ENCODE measurements around the gene PELI2.

The PELI2 gene

GRCh38 chr14:56135001-56135400 lies 16.8 kb downstream of the PELI2 start:
- Histone ChIP-seq H3K79me2 (ENCODE audit: insufficient read depth, low read length) (no peaks in the 10 kb centered on the region), H3K4me1 (ENCODE audit: insufficient read depth, low read length, severe bottlenecking) (peaks cover 12% of the 10 kb centered on the region), H4K20me1 (ENCODE audit: insufficient read depth, low read length) (no peaks in the 10 kb centered on the region), H3F3A (ENCODE audit: insufficient read depth, low read length) (no peaks in the 10 kb centered on the region), H3K4me2 (ENCODE audit: low read length) (no peak overlapping the region), H3K9ac (ENCODE audit: low read length) (no peak overlapping the region), H3K9me3 (ENCODE audit: low read length) (no peaks in the 10 kb centered on the region), H3K27me3 (ENCODE audit: insufficient read depth, low read length) (no peaks in the 10 kb centered on the region), H3K9me2 (ENCODE audit: low read depth, low read length) (no peaks in the 10 kb centered on the region), H2AFZ (ENCODE audit: low read length) (no peak overlapping the region), H3K4me3 (ENCODE audit: low read depth, low read length, poor library complexity, severe bottlenecking) (no peak overlapping the region), H3K36me3 (ENCODE audit: insufficient read depth, low read length) (no peaks in the 10 kb centered on the region), H3K27ac (ENCODE audit: low read depth, low read length, poor library complexity, severe bottlenecking) (no peak overlapping the region)
- TF ChIP-seq EZH2 (IDR thresholded peaks at IDR 0.05; ENCODE audit: borderline replicate concordance, low read length) (no peak), CTCF (IDR thresholded peaks at IDR 0.05; ENCODE audit: low read length) (peak; percentile 16; the same call in 1 of the 2 replicates)

DNA sequence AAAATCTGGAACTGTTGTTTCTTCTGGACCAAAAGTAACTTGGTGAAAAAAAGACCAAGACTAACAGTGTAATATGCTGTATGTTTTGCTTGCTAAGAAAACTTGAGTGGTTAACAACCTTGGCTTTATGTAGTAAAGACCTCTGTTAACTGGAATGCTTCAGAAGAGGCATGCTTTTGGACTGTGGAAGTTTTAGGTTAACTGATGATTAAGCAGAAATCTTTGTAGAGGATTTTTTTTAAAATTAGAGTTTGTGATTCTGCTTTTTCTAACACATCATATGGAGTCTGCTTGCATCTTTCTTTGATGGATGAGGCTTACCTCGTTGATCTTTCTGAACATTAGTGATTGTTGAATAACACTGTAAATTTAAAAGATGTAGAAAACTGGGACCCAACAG lies 17.5 kb downstream of the PELI2 start:
- H3K27ac ChIP-seq (ENCODE audit: low read depth, low read length, poor library complexity, severe bottlenecking) = no peak overlapping the region
- H3F3A ChIP-seq (ENCODE audit: insufficient read depth, low read length) = no peaks in the 10 kb centered on the region
- no peaks in the 10 kb centered on the region for H3K9me3 ChIP-seq (ENCODE audit: low read length)
- H3K9me2 ChIP-seq (ENCODE audit: low read depth, low read length) = no peaks in the 10 kb centered on the region
- no peak overlapping the region for H3K4me3 ChIP-seq (ENCODE audit: low read depth, low read length, poor library complexity, severe bottlenecking)
- H3K4me1 ChIP-seq (ENCODE audit: insufficient read depth, low read length, severe bottlenecking) = peaks cover 12% of the 10 kb centered on the region
- TF ChIP-seq EZH2 (IDR thresholded peaks at IDR 0.05; ENCODE audit: borderline replicate concordance, low read length) (no peak), CTCF (IDR thresholded peaks at IDR 0.05; ENCODE audit: low read length) (no peak)
- H3K36me3 ChIP-seq (ENCODE audit: insufficient read depth, low read length) = no peaks in the 10 kb centered on the region
- peaks cover 3% of the 10 kb centered on the region; the same call in 1 of the 2 replicates for H3K27me3 ChIP-seq (ENCODE audit: insufficient read depth, low read length)
- no peak overlapping the region for H2AFZ ChIP-seq (ENCODE audit: low read length)
- no peaks in the 10 kb centered on the region for H4K20me1 ChIP-seq (ENCODE audit: insufficient read depth, low read length)
- no peaks in the 10 kb centered on the region for H3K79me2 ChIP-seq (ENCODE audit: insufficient read depth, low read length)
- H3K9ac ChIP-seq (ENCODE audit: low read length) = no peak overlapping the region
- H3K4me2 ChIP-seq (ENCODE audit: low read length) = no peak overlapping the region

GRCh38 chr14:56136571-56137452 lies 18.6 kb downstream of the PELI2 start:
- Histone ChIP-seq H3F3A (ENCODE audit: insufficient read depth, low read length) (no peaks in the 10 kb centered on the region), H3K9ac (ENCODE audit: low read length) (no peak overlapping the region), H4K20me1 (ENCODE audit: insufficient read depth, low read length) (no peaks in the 10 kb centered on the region), H3K4me1 (ENCODE audit: insufficient read depth, low read length, severe bottlenecking) (peaks cover 12% of the 10 kb centered on the region), H3K9me2 (ENCODE audit: low read depth, low read length) (no peaks in the 10 kb centered on the region), H3K27me3 (ENCODE audit: insufficient read depth, low read length) (peaks cover 5% of the 10 kb centered on the region; the same call in 1 of the 2 replicates), H3K36me3 (ENCODE audit: insufficient read depth, low read length) (no peaks in the 10 kb centered on the region), H3K79me2 (ENCODE audit: insufficient read depth, low read length) (no peaks in the 10 kb centered on the region), H3K4me3 (ENCODE audit: low read depth, low read length, poor library complexity, severe bottlenecking) (no peak overlapping the region), H2AFZ (ENCODE audit: low read length) (no peak overlapping the region), H3K27ac (ENCODE audit: low read depth, low read length, poor library complexity, severe bottlenecking) (no peak overlapping the region), H3K9me3 (ENCODE audit: low read length) (no peaks in the 10 kb centered on the region), H3K4me2 (ENCODE audit: low read length) (no peak overlapping the region)
- TF ChIP-seq EZH2 (IDR thresholded peaks at IDR 0.05; ENCODE audit: borderline replicate concordance, low read length) (no peak), CTCF (IDR thresholded peaks at IDR 0.05; ENCODE audit: low read length) (no peak)

All from OCI-LY1 (cell line).